ENCODE results near the gene LRRK2.

DNA sequence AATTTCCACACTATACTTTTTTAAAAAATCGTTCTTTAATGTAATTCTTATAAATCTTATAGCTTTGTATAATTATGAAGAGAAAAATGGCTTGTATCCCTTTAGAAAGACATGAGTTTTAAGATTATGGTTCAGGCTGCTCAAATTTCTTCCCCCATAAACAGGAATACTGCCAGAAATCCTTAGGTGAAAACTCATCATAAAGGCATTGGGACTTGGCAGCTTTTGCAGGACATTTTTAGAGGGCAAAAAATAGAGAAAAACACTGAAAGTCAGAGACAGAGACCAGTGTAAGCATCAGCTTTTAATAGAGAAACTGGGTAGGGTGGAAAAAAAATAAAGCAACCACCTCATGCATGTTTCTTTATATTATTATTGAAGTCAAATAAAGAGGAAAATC lies 29.1 kb downstream of the LRRK2 start:
- TF ChIP-seq, protein P1, sequence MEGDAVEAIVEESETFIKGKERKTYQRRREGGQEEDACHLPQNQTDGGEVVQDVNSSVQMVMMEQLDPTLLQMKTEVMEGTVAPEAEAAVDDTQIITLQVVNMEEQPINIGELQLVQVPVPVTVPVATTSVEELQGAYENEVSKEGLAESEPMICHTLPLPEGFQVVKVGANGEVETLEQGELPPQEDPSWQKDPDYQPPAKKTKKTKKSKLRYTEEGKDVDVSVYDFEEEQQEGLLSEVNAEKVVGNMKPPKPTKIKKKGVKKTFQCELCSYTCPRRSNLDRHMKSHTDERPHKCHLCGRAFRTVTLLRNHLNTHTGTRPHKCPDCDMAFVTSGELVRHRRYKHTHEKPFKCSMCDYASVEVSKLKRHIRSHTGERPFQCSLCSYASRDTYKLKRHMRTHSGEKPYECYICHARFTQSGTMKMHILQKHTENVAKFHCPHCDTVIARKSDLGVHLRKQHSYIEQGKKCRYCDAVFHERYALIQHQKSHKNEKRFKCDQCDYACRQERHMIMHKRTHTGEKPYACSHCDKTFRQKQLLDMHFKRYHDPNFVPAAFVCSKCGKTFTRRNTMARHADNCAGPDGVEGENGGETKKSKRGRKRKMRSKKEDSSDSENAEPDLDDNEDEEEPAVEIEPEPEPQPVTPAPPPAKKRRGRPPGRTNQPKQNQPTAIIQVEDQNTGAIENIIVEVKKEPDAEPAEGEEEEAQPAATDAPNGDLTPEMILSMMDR (IDR thresholded peaks at IDR 0.05; ENCODE audit: low read depth, low read length), result no peak
- TF ChIP-seq EZH2phosphoT487 (IDR thresholded peaks at IDR 0.05; ENCODE audit: low read depth), result no peak
